HG03066 (cell line): ENCODE results near the gene C11orf91.
"Not testable (repeated sequence)": the region's sequence is repeated elsewhere in the genome, so short reads cannot be mapped to it uniquely, and the experiment has no call there.

Source experiments
- ATAC-seq: cut with Tn5 transposase; IDR thresholded peaks from one replicate; pipeline ENCODE4 v1.9.1; 2021; ENCODE audit warnings: low read depth; ENCODE audit not compliant: unreplicated experiment

Gene C11orf91

DNA sequence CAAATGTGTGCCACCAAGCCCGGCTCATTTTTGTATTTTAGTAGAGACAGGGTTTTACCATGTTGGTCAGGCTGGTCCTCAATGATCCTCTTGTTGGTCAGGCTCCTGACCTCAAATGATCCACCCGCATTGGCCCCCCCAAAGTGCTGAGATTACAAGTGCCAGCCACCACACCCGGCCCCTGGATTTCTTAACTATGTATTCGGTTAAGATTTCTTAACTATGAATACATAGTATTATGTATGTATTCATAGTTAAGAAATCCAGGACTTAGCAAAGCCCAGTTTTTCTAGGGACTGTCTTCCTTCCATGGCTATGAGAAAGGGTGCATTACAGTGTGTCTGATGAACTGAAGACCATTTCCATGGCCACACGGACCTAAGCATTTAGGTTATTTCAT is 1.7 kb downstream of the C11orf91 start:
- no peak for ATAC-seq

DNA sequence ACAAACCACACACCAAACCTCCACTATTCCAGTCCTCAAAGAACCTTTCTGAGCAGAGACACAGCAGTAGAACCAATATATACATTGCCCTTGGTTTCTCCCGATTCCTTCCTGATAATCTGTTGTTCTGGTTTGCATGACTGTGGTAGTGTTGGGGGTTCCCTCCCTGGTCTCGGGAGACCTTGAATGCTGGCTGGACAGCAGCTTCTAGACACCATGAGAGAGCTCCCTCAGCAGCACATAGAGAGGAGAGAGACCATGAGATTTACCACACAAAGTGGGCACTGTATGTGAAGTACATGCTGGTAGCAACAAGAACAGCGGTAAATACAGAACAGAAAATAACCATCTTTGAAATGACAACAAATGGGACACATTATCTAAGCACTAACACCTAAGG is 2.6 kb downstream of the C11orf91 start:
- no peak for ATAC-seq

DNA sequence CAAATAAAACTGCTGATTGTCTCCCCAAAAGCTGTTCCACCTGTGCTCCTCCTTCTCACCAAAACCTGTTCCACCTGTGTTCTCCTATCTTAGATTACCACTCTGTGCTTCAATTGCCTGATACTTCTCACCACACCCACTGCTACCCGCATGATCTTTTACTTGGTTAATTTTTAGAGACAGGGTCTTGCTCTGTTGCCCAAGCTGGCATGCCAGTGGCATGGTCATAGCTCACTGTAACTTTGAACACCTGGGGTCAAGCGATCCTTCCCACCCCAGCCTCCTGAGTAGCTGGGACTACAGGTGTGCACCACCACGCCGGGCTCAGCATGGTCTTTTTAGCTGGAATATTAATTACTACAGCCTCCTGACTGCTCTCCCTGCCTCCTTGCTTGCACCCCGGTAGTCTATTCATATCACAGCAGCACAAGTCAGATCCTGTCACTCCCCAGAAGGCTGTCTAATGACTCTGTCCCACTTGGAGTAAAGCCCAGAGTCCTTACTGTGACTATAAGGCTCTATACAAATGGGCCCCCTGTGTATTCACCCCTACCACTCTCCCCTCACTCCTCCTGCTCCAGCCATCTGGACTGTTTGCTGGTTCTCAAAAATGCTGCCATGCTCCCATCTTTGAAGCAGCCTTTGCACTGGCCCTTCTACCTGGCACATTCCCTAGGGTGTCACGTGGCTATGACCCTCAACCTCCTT is 3.5 kb downstream of the C11orf91 start:
- no peak for ATAC-seq

GRCh38 chr11:33696411-33696810 is 4.2 kb downstream of the C11orf91 start:
- no peak for ATAC-seq

GRCh38 chr11:33695051-33695566 is 5.5 kb downstream of the C11orf91 start:
- ATAC-seq: no peak

- no peak for ATAC-seq
Measured at GRCh38 chr11:33694346-33695050, 6.1 kb downstream of the C11orf91 start.

- ATAC-seq: no peak
Measured at GRCh38 chr11:33692541-33692940, 8.1 kb downstream of the C11orf91 start.

GRCh38 chr11:33692013-33692504 is 8.6 kb downstream of the C11orf91 start:
- ATAC-seq: no peak

DNA sequence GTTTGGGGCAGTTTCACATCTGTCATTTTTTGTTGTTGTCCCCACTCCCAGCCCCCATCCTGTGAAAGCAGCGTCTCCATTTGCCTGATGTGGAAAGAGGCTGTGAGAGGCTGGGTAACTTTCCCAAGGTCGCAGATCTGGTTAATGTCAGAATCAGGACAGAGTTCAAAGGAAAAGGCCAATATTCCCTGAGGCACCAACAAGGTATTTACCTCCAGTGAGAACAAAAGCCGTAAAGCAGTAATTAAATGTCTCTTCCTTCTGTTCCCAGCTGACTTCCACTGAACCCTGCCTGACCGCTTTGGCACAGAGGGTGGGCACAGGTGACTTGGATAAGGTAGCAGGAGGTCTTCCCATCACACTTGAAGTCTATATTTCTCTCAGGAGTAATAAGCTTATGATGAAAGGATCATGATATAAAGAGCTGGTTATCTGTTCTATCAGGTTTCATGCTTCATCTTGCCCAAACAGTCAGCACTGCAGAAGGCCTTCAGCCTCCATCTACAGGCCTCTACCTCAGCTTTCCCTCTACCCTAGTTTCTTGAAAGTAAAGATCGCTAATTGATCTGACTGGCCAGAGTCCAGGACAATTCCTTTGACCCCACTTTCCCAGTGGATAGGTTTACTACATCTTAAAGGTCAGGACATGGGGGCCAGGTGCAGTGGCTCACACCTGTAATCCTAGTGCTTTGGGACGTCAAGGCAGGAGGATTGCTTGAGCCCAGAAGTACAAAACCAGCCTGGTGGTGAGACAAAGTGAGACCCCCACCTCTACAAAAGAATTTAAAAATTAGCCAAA is 9.4 kb downstream of the C11orf91 start:
- no peak for ATAC-seq

DNA sequence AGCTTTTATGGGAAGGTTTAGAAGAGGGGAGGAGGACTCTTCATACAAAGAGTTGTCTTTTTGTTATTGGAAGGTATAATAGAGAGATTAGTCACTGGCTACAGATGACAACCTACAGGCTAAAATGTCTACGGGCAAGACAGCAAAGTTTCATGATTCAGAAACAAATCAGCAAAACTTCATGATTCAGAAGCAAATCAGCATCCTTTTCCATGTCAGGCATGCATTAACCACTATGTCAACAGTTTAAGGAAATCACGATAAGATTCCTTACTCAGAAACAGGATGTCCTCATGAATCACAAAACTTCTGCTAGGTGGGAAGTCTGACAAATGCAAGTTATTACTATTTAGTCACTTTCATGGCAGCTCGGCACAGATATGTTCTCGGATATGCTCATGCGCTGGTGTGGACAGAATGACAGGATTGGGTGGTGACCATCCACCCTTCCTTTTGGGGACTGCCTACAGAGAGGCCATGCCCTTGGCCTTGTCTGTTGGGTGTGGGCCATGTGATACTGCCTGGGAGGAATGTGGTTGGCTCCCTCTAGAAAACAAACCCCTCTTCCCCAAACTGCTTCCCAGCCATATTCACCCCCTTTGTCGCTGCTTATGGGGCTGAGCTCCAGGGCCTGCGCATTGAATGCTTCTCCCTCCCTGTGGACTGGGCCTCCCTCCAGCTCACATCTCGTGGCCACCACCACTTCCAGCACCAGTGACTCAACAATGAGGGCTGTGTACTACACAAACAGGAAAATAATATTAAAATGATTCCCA is 10.1 kb downstream of the C11orf91 start:
- ATAC-seq: no peak

DNA sequence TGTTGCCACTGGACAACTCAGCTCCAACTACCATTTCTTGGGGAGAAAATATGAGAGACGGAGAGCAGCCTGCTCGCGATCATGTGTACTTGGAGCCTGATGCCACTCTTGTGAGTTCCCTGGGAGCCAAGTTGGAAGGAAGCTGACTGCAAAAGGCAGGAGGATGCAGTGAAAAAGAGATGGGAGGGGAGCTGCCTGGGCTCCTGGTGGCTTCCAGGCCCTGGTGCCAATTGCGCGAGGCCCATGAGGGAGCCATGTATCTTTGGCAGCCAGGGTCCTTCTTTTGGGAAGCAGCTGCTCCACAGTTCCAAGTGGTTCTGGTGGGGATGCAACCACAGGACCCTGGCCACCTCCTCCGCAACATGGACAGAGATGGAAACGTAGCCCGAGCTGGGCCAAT is 11.1 kb downstream of the C11orf91 start:
- ATAC-seq: no peak

DNA sequence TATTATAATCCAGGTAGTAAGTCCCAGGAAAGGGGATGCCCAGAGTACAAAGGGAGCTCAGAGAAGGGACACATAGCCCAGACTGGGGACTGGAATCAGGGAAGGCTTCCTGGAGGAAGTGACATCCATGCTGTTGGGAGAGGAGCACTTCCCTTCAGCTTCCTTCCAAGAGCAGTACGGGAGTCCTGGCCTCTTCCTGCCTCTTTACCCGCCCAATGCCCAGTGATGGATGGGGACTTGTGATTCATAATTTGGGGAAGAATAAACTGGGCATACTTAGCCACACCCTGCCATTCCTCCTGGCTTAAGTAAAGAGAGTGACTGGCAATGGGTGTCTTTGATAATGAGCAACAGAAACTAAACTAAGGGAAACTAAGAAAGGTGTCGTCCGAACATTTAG is 11.5 kb downstream of the C11orf91 start:
- ATAC-seq: no peak

DNA sequence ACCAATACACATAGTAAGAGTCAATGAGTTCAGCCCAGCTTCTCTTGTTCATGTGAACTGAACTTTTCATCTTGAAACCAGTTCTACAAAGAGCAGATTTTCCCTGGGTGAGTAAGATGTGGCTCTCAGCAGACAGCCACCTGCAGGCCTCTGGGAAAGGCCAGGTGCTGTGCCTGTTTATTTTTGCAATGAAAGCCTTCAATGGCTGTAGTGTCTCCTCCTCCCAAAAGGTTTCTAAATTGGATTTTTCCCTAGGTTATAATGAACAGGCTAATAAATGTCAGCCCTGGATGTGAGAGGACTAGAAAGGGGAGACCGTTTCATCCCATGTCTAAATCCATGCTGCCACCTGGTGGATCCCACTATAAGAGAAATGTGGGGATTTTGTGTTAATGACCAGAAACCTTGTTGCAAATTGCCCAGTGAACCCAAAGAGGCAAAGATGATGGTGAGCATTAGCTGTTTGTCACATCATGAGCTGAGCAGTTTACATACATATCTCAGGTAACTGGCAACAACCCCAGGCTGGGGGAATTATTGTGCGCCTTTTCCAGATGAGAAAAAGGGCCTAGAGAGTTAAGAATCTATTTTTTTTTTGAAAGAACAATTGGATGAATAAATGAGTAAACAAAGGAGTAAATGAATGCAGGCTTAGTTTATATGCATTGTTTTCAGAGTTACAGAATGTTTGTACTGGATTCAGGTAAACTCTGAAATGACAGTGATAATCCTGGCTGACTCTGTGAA is 12.7 kb downstream of the C11orf91 start:
- ATAC-seq: no peak

DNA sequence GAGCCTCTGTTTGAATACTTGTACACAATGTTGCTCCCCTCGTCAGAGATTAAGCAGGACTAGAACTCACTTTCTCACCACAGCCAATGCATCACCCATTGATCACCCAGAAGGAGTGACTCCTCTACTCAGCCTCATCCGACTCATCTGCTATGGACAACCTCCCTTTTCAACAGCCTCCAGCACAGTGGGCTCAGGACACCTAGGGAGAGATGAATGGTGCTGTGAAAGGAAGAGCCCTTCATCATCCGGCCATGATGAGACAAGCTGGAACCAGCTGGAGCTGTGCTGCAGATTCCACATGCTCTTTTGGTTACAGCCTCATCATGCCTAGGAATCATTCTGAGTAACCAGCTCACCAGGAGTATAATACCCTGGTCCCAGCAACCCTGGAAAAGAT is 15.5 kb downstream of the C11orf91 start:
- no peak for ATAC-seq

- no peak for ATAC-seq
Measured at GRCh38 chr11:33684003-33684706, 16.5 kb downstream of the C11orf91 start.

- ATAC-seq: no peak
Measured at GRCh38 chr11:33682446-33682845, 18.2 kb downstream of the C11orf91 start.

- no peak for ATAC-seq
Measured at GRCh38 chr11:33682019-33682418, 18.6 kb downstream of the C11orf91 start.

GRCh38 chr11:33678616-33679015 is 22.0 kb downstream of the C11orf91 start:
- ATAC-seq: not testable (repeated sequence)
